Myocyte (in vitro differentiated cells): Measurements from ENCODE around the gene CEP170B. TPM values are rescaled to one million over a fixed set of nuclear protein-coding genes. Genes with fewer than 3 reads are reported as not detected.
"Not testable (repeated sequence)": the region's sequence is repeated elsewhere in the genome, so short reads cannot be mapped to it uniquely, and the experiment has no call there.

ENCODE experiments used
- DNase-seq: peaks from one replicate; pipeline ENCODE4 v3.0.0-alpha.2; 2012; ENCODE audit warnings: low read depth
- total RNA-seq: library from RNA; depleted of rRNA; stranded (reverse); fragments of >200 nt; gene quantifications from 2 replicates; pipeline ENCODE4 v1.2.3, GENCODE V29; 2014

Gene CEP170B
- total RNA-seq, 1 donor from 2014 or later, result 45.5 TPM

- DNase-seq, result no peak
These were observed 38.9 kb downstream of the CEP170B start for GRCh38 chr14:104903990-104904389.

- DNase-seq, result not testable (repeated sequence)
These were observed 39.8 kb downstream of the CEP170B start for GRCh38 chr14:104904650-104905578.

- not testable (repeated sequence) for DNase-seq
These were observed 40.5 kb downstream of the CEP170B start for GRCh38 chr14:104905579-104905933.

GRCh38 chr14:104908303-104908702 lies 43.2 kb downstream of the CEP170B start:
- no peak for DNase-seq

- no peak for DNase-seq
These were observed 47.0 kb downstream of the CEP170B start for GRCh38 chr14:104912053-104912452.

GRCh38 chr14:104913435-104913834 lies 48.4 kb downstream of the CEP170B start:
- DNase-seq, result no peak

GRCh38 chr14:104917116-104917515 lies 52.0 kb downstream of the CEP170B start:
- DNase-seq, result no peak

GRCh38 chr14:104917993-104918392 lies 52.9 kb downstream of the CEP170B start:
- DNase-seq, result no peak

- not testable (repeated sequence) for DNase-seq
These were observed 54.3 kb downstream of the CEP170B start for GRCh38 chr14:104919152-104919992.

- no peak for DNase-seq
These were observed 54.9 kb downstream of the CEP170B start for GRCh38 chr14:104919993-104920315.

- DNase-seq, result no peak
These were observed 58.8 kb downstream of the CEP170B start for GRCh38 chr14:104923640-104924420.

- peak; percentile 67 for DNase-seq
These were observed 59.5 kb downstream of the CEP170B start, which contains the start of gene PLD4 for GRCh38 chr14:104924421-104925213. TSS of gene PLD4 (plus strand) at chr14:104924879. CDS start at chr14:104927141, 2,262 bp downstream.

GRCh38 chr14:104925214-104925854 lies 60.3 kb downstream of the CEP170B start:
- DNase-seq, result peak; percentile 63

- no peak for DNase-seq
These were observed 61.0 kb downstream of the CEP170B start for GRCh38 chr14:104925855-104926609.

- no peak for DNase-seq
These were observed 61.8 kb downstream of the CEP170B start for GRCh38 chr14:104926619-104927431.

GRCh38 chr14:104927432-104927816 lies 62.4 kb downstream of the CEP170B start:
- no peak for DNase-seq

GRCh38 chr14:104927901-104928300 lies 62.8 kb downstream of the CEP170B start:
- DNase-seq, result no peak

GRCh38 chr14:104928391-104929133 lies 63.5 kb downstream of the CEP170B start:
- peak; percentile 22 for DNase-seq
